Esophagus muscularis mucosa (tissue), 4 donors: ENCODE measurements around the gene CST8. TPM values are rescaled to one million over a fixed set of nuclear protein-coding genes. Genes with fewer than 3 reads are reported as not detected.
A peak's percentile ranks its signal among the peaks of the same experiment; 100 is the strongest.

Source experiments
- DNase-seq: peaks from one replicate; pipeline ENCODE4 v3.0.0-alpha.2; 2017; ENCODE audit errors: extremely low spot score
- H3K27ac ChIP-seq, 4 donors: fragments of 200-600 bp; sonication (generic); replicated peaks in 1 of 4; 1 replicate in 3 of 4; 2 replicates in 1 of 4; pipeline ENCODE4 v1.5.1; 2016 to 2019; ENCODE audit warnings: mild to moderate bottlenecking in 1 of 4
- H3K27me3 ChIP-seq, 4 donors: fragments of 200-600 bp; sonication (generic); one replicate each; pipeline versions ENCODE4 v1.5.1 to v1.6.0; 2016 to 2019
- H3K36me3 ChIP-seq, 4 donors: fragments of 200-600 bp; sonication (generic); one replicate each; pipeline ENCODE4 v1.5.1; 2016 to 2019
- H3K4me1 ChIP-seq, 4 donors: fragments of 200-600 bp; sonication (generic); one replicate each; pipeline ENCODE4 v1.5.1; 2016 to 2019
- H3K4me3 ChIP-seq, 4 donors: fragments of 200-600 bp; sonication (generic); 1 replicate in 2 of 4; 2 replicates in 2 of 4; pipeline ENCODE4 v1.5.1; 2016 to 2019; ENCODE audit warnings: mild to moderate bottlenecking in 4 of 4, moderate library complexity in 1 of 4
- H3K9me3 ChIP-seq, 4 donors: fragments of 200-600 bp; sonication (generic); 1 replicate in 3 of 4; 2 replicates in 1 of 4; pipeline ENCODE4 v1.5.1; 2016 to 2019
- EP300 ChIP-seq: sonication (generic); formaldehyde crosslinking; IDR thresholded peaks from one replicate; pipeline ENCODE4 v1.6.1; 2017; ENCODE audit warnings: antibody characterized with exemption
- POLR2A ChIP-seq: fragments of 450-650 bp; IDR thresholded peaks from one replicate; pipeline ENCODE4 v1.6.1; 2017; ENCODE audit warnings: antibody characterized with exemption, moderate library complexity, mild to moderate bottlenecking, low read depth
- POLR2AphosphoS5 ChIP-seq, 2 donors: sonication (generic); formaldehyde crosslinking; IDR thresholded peaks; one replicate each; pipeline ENCODE4 v1.6.1; 2017; ENCODE audit warnings: antibody characterized with exemption in 2 of 2
- WGBS: methylation state at CpG from one replicate; pipeline ENCODE4 v1.1.5; 2018; 5-methylcytosine and 5-hydroxymethylcytosine counted together
- intact Hi-C: fragments of 100-400 bp; cut with DNase I; formaldehyde crosslinking; loops from one replicate; pipeline ENCODE4 v1.15.1; 2023
- total RNA-seq, 4 donors: library from RNA; depleted of rRNA; stranded (reverse); fragments of >200 nt; gene quantifications; one replicate each; pipeline versions ENCODE4 v1.1.0 to v1.2.1, GENCODE V29; 2016
- TF ChIP-seq, protein P1 (sequence below), 3 experiments: fragments of 200-600 bp in 2 of 3; fragments of 450-650 bp in 1 of 3; sonication (generic) in 2 of 3; IDR thresholded peaks; one replicate each; pipeline ENCODE4 v1.5.1; 2017 to 2019; ENCODE audit warnings: antibody characterized with exemption in 3 of 3, mild to moderate bottlenecking in 2 of 3, moderate library complexity in 1 of 3

CST8 gene
- total RNA-seq, 4 donors from 2014 or later: not detected

DNA sequence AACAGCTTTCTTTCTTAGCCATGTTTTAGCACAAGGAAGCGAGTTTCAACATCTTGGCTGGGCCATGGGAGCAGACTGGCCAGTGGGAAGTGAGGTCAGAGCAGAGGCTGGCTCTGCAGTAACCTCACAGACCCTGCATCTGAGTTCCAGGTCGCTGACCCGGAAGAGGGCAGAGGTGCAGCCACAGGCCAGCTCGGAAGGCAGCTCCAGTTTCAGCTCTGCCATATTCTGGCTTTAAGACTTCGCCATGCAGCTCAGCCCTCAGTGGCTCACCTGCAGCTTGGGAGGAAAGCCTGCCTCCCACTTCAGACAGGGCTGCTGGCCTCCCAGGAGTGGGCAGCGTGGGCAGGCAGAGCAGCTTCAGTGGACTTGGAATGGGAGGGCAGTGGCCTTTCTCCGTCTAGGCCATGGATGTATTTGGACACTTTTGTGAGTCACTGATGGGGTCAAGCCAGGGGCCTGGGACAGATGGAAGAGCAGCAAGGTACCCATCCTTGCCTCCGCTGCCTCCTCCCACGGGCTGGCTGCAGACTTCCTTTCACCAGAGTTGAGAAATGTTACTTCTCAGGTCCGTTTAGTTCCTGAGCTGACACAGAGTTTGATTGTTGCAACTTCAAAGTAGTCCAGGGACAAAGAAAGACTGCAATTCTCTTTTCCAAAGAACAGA, 18.5 kb downstream of the CST8 start:
- no peaks in the 10 kb centered on the region for H3K9me3 ChIP-seq
- intact Hi-C loops: no loop called here
- no peaks in the 10 kb centered on the region for H3K36me3 ChIP-seq
- no peak overlapping the region for H3K27ac ChIP-seq
- H3K27me3 ChIP-seq: no peaks in the 10 kb centered on the region
- DNase-seq: peak; percentile 75
- no peaks in the 10 kb centered on the region for H3K4me1 ChIP-seq
- no peak overlapping the region for H3K4me3 ChIP-seq
- 73% methylated on average over 7 of the region's 10 CpGs for WGBS
- TF ChIP-seq EP300 (no peak), POLR2AphosphoS5 (IDR thresholded peaks at IDR 0.05) (no peak), POLR2A (no peak)
- TF ChIP-seq, protein P1, sequence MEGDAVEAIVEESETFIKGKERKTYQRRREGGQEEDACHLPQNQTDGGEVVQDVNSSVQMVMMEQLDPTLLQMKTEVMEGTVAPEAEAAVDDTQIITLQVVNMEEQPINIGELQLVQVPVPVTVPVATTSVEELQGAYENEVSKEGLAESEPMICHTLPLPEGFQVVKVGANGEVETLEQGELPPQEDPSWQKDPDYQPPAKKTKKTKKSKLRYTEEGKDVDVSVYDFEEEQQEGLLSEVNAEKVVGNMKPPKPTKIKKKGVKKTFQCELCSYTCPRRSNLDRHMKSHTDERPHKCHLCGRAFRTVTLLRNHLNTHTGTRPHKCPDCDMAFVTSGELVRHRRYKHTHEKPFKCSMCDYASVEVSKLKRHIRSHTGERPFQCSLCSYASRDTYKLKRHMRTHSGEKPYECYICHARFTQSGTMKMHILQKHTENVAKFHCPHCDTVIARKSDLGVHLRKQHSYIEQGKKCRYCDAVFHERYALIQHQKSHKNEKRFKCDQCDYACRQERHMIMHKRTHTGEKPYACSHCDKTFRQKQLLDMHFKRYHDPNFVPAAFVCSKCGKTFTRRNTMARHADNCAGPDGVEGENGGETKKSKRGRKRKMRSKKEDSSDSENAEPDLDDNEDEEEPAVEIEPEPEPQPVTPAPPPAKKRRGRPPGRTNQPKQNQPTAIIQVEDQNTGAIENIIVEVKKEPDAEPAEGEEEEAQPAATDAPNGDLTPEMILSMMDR (IDR thresholded peaks at IDR 0.05): no peak

DNA sequence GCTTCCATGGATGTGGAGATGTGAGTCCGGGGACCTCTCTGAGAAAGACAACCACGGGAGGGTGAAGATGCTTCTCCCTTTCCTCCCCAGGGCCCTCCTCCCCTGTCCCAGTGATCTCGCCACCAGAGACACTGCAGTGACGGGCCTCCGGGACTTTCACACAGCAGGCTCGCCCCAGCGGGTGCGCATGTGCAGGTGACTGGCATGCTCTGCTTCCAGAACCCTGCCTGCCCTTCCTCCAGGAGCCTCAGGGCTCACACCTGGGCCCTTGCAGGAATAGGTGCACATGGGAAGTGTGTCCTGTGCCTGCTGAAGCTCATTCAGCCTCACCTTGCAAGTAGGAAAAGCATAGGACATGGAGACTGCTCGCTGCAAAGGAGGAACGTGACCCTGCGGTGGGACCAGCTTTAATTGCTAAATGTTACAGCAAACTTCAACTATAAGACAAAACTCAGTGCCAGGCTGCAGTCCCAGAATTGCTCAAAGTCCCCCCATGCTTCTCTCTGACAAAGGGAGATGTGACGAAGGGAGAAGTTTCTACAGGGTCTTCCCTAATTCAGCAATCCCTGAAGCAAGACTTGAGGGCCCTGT, 19.2 kb downstream of the CST8 start:
- TF ChIP-seq POLR2A (no peak), EP300 (no peak), POLR2AphosphoS5 (IDR thresholded peaks at IDR 0.05) (no peak)
- TF ChIP-seq, protein P1 (IDR thresholded peaks at IDR 0.05): no peak
- Histone ChIP-seq H3K9me3 (no peaks in the 10 kb centered on the region), H3K4me3 (no peak overlapping the region), H3K27ac (no peak overlapping the region), H3K36me3 (no peaks in the 10 kb centered on the region), H3K4me1 (peaks cover 0 to 3% (median 0%) of the 10 kb centered on the region in 4 donors), H3K27me3 (no peaks in the 10 kb centered on the region)
- intact Hi-C loops: no loop called here
- peak; percentile 79 for DNase-seq
- 91% methylated on average over 11 of the region's 12 CpGs for WGBS

DNA sequence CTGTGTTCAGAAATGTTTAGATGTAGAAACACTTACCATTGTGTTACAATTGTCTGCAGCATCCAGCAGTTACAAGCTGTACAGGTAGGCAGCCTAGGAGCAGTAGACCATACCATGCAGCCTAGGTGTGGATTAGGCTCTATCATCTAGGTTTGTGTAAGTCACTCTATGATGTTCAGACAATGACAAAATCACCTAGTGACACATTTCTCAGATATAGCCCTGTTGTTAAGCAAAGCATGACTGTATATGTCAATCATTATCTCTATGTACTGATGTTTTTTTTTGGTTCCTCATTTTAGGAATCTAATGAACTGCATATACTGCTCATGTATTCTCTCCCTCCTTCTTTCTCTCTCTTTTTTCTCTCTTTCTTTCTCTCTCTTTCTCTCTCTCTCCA, 22.2 kb downstream of the CST8 start:
- no peaks in the 10 kb centered on the region for H3K27me3 ChIP-seq
- TF ChIP-seq POLR2AphosphoS5 (IDR thresholded peaks at IDR 0.05) (no peak), EP300 (no peak), POLR2A (no peak)
- TF ChIP-seq, protein P1 (IDR thresholded peaks at IDR 0.05): no peak
- DNase-seq: no peak
- H3K4me3 ChIP-seq: no peak overlapping the region
- H3K27ac ChIP-seq: no peak overlapping the region
- no peaks in the 10 kb centered on the region for H3K9me3 ChIP-seq
- no peaks in the 10 kb centered on the region for H3K36me3 ChIP-seq
- intact Hi-C loops: no loop called here
- H3K4me1 ChIP-seq: peaks cover 0 to 6% (median 0%) of the 10 kb centered on the region in 4 donors

DNA sequence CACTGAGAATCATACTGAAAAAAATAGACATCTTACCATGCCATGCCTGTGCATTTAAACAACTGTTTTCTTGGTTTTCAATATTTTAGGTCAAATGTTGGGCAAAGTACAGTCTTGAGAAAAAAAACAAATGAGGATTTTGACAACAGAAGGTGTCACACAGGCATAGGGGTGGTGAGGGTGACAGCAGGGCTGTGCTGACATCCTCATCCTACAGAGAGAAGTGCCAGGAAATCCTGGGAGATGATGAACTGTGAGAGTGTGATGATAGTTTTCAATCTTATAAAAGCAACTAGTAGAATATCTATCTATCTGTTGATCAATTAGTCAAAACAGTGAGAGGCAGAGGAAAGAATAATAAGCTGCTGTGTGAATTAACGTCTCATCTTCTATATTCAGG, 23.9 kb downstream of the CST8 start:
- intact Hi-C loops: no loop called here
- Histone ChIP-seq H3K9me3 (no peaks in the 10 kb centered on the region), H3K27me3 (no peaks in the 10 kb centered on the region), H3K4me3 (no peak overlapping the region), H3K36me3 (no peaks in the 10 kb centered on the region), H3K27ac (no peak overlapping the region), H3K4me1 (peaks cover 0 to 6% (median 0%) of the 10 kb centered on the region in 4 donors)
- no peak for DNase-seq
- WGBS: 39% methylated on average over 1 of the region's 1 CpG
- no peak for TF ChIP-seq POLR2A
- no peak for TF ChIP-seq POLR2AphosphoS5 (IDR thresholded peaks at IDR 0.05)
- no peak for TF ChIP-seq EP300
- TF ChIP-seq, protein P1 (IDR thresholded peaks at IDR 0.05): no peak
